Colonic mucosa (tissue), 4 donors: ENCODE data around the gene SNX32. TPM values are rescaled to one million over a fixed set of nuclear protein-coding genes. Genes with fewer than 3 reads are reported as not detected.
"Not testable (repeated sequence)": the region's sequence is repeated elsewhere in the genome, so short reads cannot be mapped to it uniquely, and the experiment has no call there.

Experiments used
- DNase-seq: peaks from one replicate; pipeline ENCODE4 v3.0.0-alpha.2; 2020
- H3K27ac ChIP-seq: fragments of 200-600 bp; one replicate; pipeline ENCODE4 v1.8.0; 2021
- H3K27me3 ChIP-seq: fragments of 200-600 bp; one replicate; pipeline ENCODE4 v1.8.0; 2021
- H3K36me3 ChIP-seq: fragments of 200-600 bp; one replicate; pipeline ENCODE4 v1.8.0; 2021
- H3K4me1 ChIP-seq: fragments of 200-600 bp; one replicate; pipeline ENCODE4 v1.8.0; 2021; ENCODE audit warnings: mild to moderate bottlenecking
- H3K4me3 ChIP-seq: fragments of 200-600 bp; one replicate; pipeline ENCODE4 v1.8.0; 2021
- H3K9ac ChIP-seq, 2 donors: one replicate each; pipeline ENCODE4 v1.7.0; 2013; ENCODE audit warnings: control low read depth in 2 of 2, low read depth in 2 of 2, low read length in 2 of 2
- H3K9me3 ChIP-seq: fragments of 200-600 bp; one replicate; pipeline ENCODE4 v1.8.0; 2021
- CTCF ChIP-seq: fragments of 200-600 bp; IDR thresholded peaks from one replicate; pipeline ENCODE4 v1.8.0; 2022; ENCODE audit warnings: antibody characterized with exemption, mild to moderate bottlenecking
- intact Hi-C: fragments of 100-400 bp; cut with DNase I; formaldehyde crosslinking; loops from one replicate; pipeline ENCODE4 v1.14.1; 2022
- total RNA-seq, 2 donors: library from RNA; stranded (reverse); fragmentation: NEBNext Ultra II Directional in 1 of 2; extraction: Animal tissue kit (Norgen Biotek cat#: 25700) in 1 of 2; gene quantifications; one replicate each; pipeline ENCODE4 v1.2.1, GENCODE V29; 2021
- donor health status: healthy.
- donor health status: DM: no; HTN: no; CAD: no.
- donor health status: DM: no; HTN: no; CAD: no.

The SNX32 gene
- total RNA-seq, 2 donors from 2014 or later, result 1.6 to 1.9 TPM

DNA sequence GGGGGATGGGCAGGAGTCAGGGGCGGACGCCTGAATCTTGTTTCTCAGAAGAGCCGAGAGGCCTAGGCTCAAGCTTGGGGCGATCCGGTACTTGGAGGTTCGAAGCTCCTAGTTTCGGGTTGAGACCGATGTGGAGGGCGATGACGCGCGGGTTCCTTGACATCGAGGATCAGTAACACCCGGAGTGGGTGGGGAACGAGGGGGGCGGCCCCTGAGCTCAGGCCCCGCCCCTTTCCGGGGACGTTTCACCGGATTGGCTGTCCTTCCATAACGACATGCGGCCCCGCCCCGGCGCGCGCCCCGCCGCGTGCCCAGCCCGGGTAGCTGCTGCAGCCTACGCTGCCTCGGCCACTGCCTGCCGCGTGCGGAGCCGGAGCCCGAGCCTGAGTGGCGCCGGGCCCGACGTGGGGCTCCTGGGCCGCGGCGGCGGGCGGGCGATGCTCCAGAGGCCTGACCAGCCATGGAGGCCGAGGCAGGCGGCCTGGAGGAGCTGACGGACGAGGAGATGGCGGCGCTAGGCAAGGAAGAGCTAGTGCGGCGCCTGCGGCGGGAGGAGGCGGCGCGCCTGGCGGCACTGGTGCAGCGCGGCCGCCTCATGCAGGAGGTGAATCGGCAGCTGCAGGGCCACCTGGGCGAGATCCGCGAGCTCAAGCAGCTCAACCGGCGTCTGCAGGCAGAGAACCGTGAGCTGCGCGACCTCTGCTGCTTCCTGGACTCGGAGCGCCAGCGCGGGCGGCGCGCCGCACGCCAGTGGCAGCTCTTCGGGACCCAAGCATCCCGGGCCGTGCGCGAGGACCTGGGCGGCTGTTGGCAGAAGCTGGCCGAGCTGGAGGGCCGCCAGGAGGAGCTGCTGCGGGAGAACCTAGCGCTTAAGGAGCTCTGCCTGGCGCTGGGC is 56.8 kb downstream of the SNX32 start, which contains the start of gene CCDC85B:
Gene CCDC85B (plus strand): TSS at position 350 of the 895 bp plus-strand sequence. CDS start 111 bp downstream, at position 461.
- Histone ChIP-seq H3K27me3 (no peaks in the 10 kb centered on the region), H3K9me3 (no peaks in the 10 kb centered on the region), H3K9ac (peak within 1 kb of the TSS; percentile 87 to 94), H3K4me1 (peaks cover 5% of the 10 kb centered on the region), H3K36me3 (no peaks in the 10 kb centered on the region), H3K4me3 (peak within 1 kb of the TSS; percentile 66), H3K27ac (peak within 1 kb of the TSS; percentile 93)
- TF ChIP-seq CTCF, result no peak
- peak; percentile 99 for DNase-seq
- intact Hi-C loops, result no loop called here

DNA sequence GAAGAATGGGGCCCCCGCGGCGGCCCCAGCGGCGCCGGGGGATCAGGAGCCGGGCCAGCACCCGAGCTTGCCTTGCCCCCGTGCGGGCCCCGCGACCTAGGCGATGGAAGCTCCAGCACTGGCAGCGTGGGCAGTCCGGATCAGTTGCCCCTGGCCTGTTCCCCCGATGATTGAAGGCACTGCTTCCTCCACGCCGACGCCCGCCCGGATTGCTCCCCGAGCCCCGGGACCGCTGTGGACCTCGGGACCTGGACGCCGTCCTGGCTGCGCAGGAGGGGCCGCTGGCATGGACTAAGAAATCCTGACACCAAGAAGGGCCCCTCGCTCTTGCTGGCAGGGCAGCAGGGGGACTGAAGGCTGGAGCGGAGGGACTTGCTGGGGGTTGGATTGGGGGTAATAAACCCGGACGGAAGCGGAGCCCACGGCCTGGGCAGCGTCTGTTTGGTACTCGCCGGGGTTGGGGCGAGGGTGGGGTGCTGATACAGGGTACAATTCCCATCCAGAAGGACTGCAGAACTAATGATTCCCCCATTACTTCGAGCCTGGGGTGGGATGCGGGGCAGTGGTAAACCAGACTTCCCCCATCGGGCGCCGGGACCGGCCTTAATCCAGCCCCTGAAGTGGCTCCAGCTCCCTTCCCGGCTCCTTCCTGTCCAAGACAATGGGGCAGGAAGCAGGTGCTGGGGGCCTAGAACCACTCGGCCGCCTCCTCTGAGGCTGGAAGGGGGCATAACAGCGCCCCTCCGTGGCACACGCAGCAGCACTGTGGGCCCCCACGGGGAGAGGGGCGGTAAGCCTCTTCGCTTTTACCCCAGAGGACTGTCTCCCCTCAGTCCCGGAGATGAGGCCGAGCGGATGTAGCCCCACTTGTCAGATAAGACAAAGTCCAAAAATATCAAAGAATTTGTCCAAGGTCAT is 57.7 kb downstream of the SNX32 start:
- Histone ChIP-seq H3K27me3 (no peaks in the 10 kb centered on the region), H3K36me3 (no peaks in the 10 kb centered on the region), H3K27ac (peak overlapping the region; percentile 93), H3K4me1 (peaks cover 5% of the 10 kb centered on the region), H3K9me3 (no peaks in the 10 kb centered on the region), H3K9ac (peak overlapping the region; percentile 87 to 94), H3K4me3 (peak overlapping the region; percentile 66)
- no peak for DNase-seq
- peak; percentile 5 for TF ChIP-seq CTCF
- intact Hi-C loops, result no loop called here

- Histone ChIP-seq H3K9ac (peak overlapping the region; percentile 87 to 94), H3K27ac (peak overlapping the region; percentile 42), H3K4me3 (peak overlapping the region; percentile 66)
- intact Hi-C loops, H3K36me3 ChIP-seq, H3K9me3 ChIP-seq, H3K4me1 ChIP-seq, H3K27me3 ChIP-seq, DNase-seq: not testable (repeated sequence)
Measured at GRCh38 chr11:65892137-65892540, 58.4 kb downstream of the SNX32 start.

DNA sequence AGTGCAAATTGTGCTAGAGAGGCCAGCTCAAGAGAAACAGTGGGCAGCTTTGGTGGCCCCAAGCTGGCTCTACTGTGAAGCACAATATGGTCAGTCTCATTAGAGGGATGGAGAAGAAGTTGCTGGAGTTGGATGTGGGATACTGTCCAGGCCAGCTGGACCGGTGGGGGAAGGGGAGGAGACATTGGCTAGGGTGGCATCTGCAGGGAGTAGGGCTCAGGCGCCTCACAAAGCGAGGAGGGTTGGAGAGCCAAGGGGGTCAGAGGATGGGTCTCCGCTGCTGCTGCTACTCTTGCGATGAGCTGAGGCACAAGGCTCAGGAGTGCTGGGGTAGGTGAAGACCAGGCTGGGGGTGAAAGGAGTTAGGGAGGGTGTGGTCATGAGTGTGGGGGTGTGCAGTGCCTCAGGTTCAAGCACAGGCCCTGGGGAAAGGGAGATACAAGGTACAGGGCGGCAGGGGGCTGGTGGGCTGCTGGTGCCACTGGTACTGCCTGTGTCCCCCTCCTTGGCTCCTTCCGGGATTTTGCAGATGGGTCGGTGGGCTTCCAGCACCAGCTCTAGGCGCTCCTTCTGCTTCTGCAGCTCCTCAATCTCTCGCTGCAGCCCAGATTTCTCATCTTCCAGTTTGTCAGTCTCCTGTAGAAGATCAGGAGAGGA is 59.0 kb downstream of the SNX32 start:
- peak overlapping the region; percentile 42 for H3K27ac ChIP-seq
- H3K9ac ChIP-seq, result no peak overlapping the region
- intact Hi-C loops, result no loop called here
- no peaks in the 10 kb centered on the region for H3K36me3 ChIP-seq
- no peak for DNase-seq
- H3K27me3 ChIP-seq, result no peaks in the 10 kb centered on the region
- peaks cover 1% of the 10 kb centered on the region for H3K4me1 ChIP-seq
- peak overlapping the region; percentile 66 for H3K4me3 ChIP-seq
- H3K9me3 ChIP-seq, result no peaks in the 10 kb centered on the region
- TF ChIP-seq CTCF, result no peak

- Histone ChIP-seq H3K9me3 (no peaks in the 10 kb centered on the region), H3K36me3 (no peaks in the 10 kb centered on the region), H3K27ac (peak overlapping the region; percentile 74), H3K27me3 (no peaks in the 10 kb centered on the region), H3K4me3 (peak overlapping the region; percentile 21), H3K9ac (peak overlapping the region; percentile 61 to 64), H3K4me1 (no peaks in the 10 kb centered on the region)
- TF ChIP-seq CTCF, result no peak
- intact Hi-C loops, result no loop called here
- no peak for DNase-seq
Measured at GRCh38 chr11:65894034-65894591, 60.4 kb downstream of the SNX32 start.
